GM18511 (cell line): ENCODE measurements around the gene PEX10.

Experiments
- ATAC-seq: cut with Tn5 transposase; IDR thresholded peaks from one replicate; pipeline ENCODE4 v1.9.1; 2021; ENCODE audit warnings: mild to moderate bottlenecking, moderate library complexity; ENCODE audit not compliant: unreplicated experiment

Gene PEX10

DNA sequence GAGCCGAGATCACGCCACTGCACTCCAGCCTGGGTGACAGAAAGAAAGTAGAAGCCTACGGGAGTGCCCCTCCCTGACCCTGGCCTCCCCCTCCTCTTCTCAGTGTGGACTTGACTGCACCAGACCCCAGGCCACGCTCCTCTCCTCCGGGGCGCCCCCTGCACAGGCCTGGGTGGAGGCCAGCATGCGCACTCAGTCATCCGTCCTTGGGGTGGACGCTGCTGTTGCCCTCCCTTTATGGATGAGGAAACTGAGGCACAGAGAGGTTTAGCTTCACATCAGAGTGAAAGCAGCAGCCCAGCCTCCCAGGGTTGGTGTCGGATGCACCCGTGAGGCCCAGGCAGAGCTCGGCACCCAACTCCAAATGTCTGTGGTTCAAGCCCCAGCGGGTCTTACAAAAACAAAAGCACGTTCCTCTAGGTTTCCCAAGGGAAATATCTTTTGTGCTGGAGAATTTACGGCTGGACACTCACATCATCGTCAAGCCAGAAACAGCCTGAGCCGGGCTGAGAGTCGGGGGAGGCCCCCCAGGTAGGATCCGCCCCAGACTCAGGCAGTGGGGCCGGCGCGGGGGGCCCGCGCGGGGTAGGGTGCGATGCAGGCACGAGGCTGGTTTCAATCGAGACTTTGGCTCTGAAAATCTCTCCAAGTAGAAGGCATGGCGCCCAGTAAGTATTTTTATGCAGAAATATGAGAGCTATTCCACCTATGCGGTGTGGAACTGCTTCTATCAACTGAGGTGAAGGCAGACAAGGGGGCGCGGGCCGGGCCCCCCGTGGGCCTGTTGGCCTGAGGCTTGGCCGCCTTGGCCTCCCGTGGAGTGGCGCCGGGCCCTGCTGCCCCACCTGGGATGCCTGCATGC is 57.6 kb downstream of the PEX10 start:
- ATAC-seq = no peak
